Choroid plexus epithelial cell (primary cell): Measurements from ENCODE around the gene GLIS2.

Experiments
- DNase-seq: peaks from one replicate; pipeline ENCODE4 v3.0.0-alpha.2; 2010; ENCODE audit warnings: low read depth
- H3K4me3 ChIP-seq: 2 replicates; pipeline ENCODE4 v1.5.1; 2011; ENCODE audit warnings: low read depth, mild to moderate bottlenecking, control low read depth, low read length, moderate library complexity
- TF ChIP-seq, protein P1 (sequence below): conservative IDR thresholded peaks from 2 replicates; pipeline ENCODE4 v1.5.1; 2011; ENCODE audit warnings: low read depth, mild to moderate bottlenecking, control low read depth, inconsistent platforms, low read length, moderate library complexity

The GLIS2 gene

DNA sequence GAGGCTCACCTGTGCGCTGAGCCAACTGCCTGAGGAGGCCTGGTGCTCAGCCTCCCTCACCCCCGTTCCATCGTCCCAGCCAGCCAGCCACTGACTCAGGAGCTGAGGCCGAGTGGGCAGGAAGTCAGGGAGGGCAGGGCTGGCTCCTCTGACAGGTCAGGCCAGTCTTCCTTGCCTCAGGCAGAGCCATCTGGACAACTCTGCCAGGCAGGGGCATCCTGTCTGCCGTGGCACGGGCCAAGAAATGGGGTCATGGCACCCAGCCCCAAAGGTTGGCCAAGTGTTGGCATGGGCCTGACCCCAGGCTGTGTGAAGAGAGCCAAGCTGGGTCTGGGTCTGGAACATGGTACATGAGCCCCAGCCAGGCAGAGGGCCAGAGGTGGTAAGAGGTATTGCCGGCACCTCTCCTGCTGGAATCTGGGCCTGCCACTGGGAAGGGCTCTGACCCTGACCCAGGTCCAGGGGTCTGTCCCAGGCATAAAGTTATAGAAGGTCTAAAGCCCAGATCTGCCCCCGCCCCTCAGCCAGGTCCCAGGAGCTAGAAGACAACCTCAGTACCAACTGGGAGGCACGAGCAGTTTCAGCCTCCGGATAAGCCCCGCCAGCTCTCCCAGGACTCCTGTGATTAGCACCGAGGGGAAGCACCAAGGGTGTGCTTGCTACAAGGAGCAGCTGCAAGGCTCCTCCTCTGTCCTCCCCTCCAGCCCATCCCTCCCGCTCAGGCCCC lies 53.3 kb downstream of the GLIS2 start:
- TF ChIP-seq, protein P1, sequence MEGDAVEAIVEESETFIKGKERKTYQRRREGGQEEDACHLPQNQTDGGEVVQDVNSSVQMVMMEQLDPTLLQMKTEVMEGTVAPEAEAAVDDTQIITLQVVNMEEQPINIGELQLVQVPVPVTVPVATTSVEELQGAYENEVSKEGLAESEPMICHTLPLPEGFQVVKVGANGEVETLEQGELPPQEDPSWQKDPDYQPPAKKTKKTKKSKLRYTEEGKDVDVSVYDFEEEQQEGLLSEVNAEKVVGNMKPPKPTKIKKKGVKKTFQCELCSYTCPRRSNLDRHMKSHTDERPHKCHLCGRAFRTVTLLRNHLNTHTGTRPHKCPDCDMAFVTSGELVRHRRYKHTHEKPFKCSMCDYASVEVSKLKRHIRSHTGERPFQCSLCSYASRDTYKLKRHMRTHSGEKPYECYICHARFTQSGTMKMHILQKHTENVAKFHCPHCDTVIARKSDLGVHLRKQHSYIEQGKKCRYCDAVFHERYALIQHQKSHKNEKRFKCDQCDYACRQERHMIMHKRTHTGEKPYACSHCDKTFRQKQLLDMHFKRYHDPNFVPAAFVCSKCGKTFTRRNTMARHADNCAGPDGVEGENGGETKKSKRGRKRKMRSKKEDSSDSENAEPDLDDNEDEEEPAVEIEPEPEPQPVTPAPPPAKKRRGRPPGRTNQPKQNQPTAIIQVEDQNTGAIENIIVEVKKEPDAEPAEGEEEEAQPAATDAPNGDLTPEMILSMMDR = no peak
- DNase-seq = no peak
- no peak overlapping the region for H3K4me3 ChIP-seq

GRCh38 chr16:4370151-4370550 lies 54.3 kb downstream of the GLIS2 start:
- TF ChIP-seq, protein P1 = no peak
- no peak for DNase-seq
- H3K4me3 ChIP-seq = no peak overlapping the region

- no peak overlapping the region for H3K4me3 ChIP-seq
Measured at GRCh38 chr16:4370570-4371356, 54.9 kb downstream of the GLIS2 start.

DNA sequence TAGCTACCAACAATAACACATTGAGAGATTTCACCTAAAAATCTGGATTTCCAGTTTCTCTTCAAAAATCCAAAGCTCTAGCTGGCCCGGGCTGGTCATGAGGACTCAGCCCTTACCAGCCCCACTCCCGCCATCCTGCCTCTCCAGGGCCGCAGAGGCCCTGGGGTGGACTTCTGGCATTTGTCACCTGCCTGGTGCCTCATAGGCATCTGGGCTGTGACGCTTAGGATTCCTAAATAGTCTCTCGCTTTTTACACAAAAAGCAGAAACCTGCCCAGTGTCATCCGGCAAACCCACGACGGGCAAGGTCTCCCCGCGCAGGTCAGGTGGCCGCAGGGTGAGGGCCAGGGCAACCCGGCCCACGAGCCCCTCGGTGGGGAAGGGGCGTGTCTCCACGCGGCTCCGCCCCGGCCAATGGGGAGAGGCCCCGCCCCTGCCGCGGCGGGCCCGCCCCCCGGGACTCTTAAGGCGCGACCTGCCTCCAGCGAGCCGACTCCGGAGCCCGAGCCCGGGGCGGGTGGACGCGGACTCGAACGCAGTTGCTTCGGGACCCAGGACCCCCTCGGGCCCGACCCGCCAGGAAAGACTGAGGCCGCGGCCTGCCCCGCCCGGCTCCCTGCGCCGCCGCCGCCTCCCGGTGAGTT lies 55.6 kb downstream of the GLIS2 start, which contains the start of gene VASN:
VASN (plus strand) TSS at position 492 of the 644 bp plus-strand sequence. CDS start 9,030 bp downstream, outside the sequence.
- peak within 1 kb of the TSS; percentile 80 for H3K4me3 ChIP-seq
- peak; percentile 76 for DNase-seq
- TF ChIP-seq, protein P1 = no peak

More at GRCh38 chr16:4370570-4371356, 54.9 kb downstream of the GLIS2 start:
- peak; percentile 84 for DNase-seq
- TF ChIP-seq, protein P1 = no peak

- no peak for DNase-seq
- H3K4me3 ChIP-seq = peak overlapping the region; percentile 80
- TF ChIP-seq, protein P1 = no peak
Measured at GRCh38 chr16:4372001-4372577, 56.2 kb downstream of the GLIS2 start.

GRCh38 chr16:4372578-4373355 lies 56.9 kb downstream of the GLIS2 start:
- no peak for DNase-seq
- TF ChIP-seq, protein P1 = no peak
- H3K4me3 ChIP-seq = peak overlapping the region; percentile 80
